ENCODE measurements around the gene LIMS2.

LIMS2 gene

GRCh38 chr2:127656569-127657231 lies 18.6 kb downstream of the LIMS2 start:
- DNase-seq, result no peak

- DNase-seq, result no peak
These were observed 19.9 kb downstream of the LIMS2 start for GRCh38 chr2:127655209-127656073.

GRCh38 chr2:127654838-127655175 lies 20.5 kb downstream of the LIMS2 start:
- DNase-seq, result no peak

GRCh38 chr2:127654084-127654837 lies 21.1 kb downstream of the LIMS2 start:
- no peak for DNase-seq

GRCh38 chr2:127653421-127654083 lies 21.8 kb downstream of the LIMS2 start:
- no peak for DNase-seq

- DNase-seq, result no peak
These were observed 22.5 kb downstream of the LIMS2 start for GRCh38 chr2:127652786-127653357.

- DNase-seq, result no peak
These were observed 23.3 kb downstream of the LIMS2 start for GRCh38 chr2:127651971-127652550.

GRCh38 chr2:127651381-127651809 lies 23.9 kb downstream of the LIMS2 start:
- no peak for DNase-seq

GRCh38 chr2:127650785-127651380 lies 24.4 kb downstream of the LIMS2 start:
- DNase-seq, result no peak

GRCh38 chr2:127650041-127650784 lies 25.1 kb downstream of the LIMS2 start:
- DNase-seq, result no peak

GRCh38 chr2:127649684-127650040 lies 25.7 kb downstream of the LIMS2 start:
- peak; percentile 43 for DNase-seq

GRCh38 chr2:127649100-127649611 lies 26.2 kb downstream of the LIMS2 start:
- no peak for DNase-seq

- no peak for DNase-seq
These were observed 27.0 kb downstream of the LIMS2 start for GRCh38 chr2:127648321-127648720.

GRCh38 chr2:127647242-127648190 lies 27.8 kb downstream of the LIMS2 start:
- DNase-seq, result no peak

- DNase-seq, result no peak
These were observed 28.7 kb downstream of the LIMS2 start for GRCh38 chr2:127646487-127647241.

- DNase-seq, result no peak
These were observed 29.7 kb downstream of the LIMS2 start, which contains the start of gene GPR17 for GRCh38 chr2:127645395-127646291. Gene GPR17, plus strand, starts transcription at chr2:127646153. Its CDS starts 4,583 bp downstream, at chr2:127650736.

- DNase-seq, result no peak
These were observed 30.3 kb downstream of the LIMS2 start for GRCh38 chr2:127645026-127645394.
